WTC11 (cell line): Measurements from ENCODE around the gene LAMP1. TPM values are rescaled to one million over a fixed set of nuclear protein-coding genes. Genes with fewer than 3 reads are reported as not detected.

ENCODE experiments used
- ATAC-seq: fragments of 200-7000 bp; cut with Tn5 transposase; 2 replicates; pipeline ENCODE4 v1.10.0; 2021; ENCODE audit warnings: mild to moderate bottlenecking, moderate library complexity
- CTCF ChIA-PET: fragments of 300-600 bp; sonication (Branson Sonifier 250); formaldehyde crosslinking; loops from one replicate; lab custom pipeline; 2021; ENCODE audit warnings: antibody characterized with exemption; lab: Charles Lee
- POLR2A ChIA-PET: fragments of 350-600 bp; sonication (Branson Sonifier 250); formaldehyde crosslinking; loops from one replicate; lab custom pipeline; 2021; ENCODE audit warnings: antibody characterized with exemption; lab: Charles Lee
- DNase-seq: peaks from one replicate; pipeline ENCODE4 v3.0.0; 2021; ENCODE audit warnings: low spot score
- H3K27ac Mint-ChIP-seq: 2 replicates; pipeline ENCODE4 v1.8.0; 2021; ENCODE audit warnings: mixed read lengths
- H3K27me3 Mint-ChIP-seq: 2 replicates; pipeline ENCODE4 v1.8.0; 2021; ENCODE audit warnings: low read depth, mild to moderate bottlenecking, moderate library complexity, mixed read lengths
- H3K36me3 Mint-ChIP-seq: 2 replicates; pipeline ENCODE4 v1.8.0; 2021; ENCODE audit warnings: mixed read lengths
- H3K4me1 Mint-ChIP-seq: 2 replicates; pipeline ENCODE4 v1.8.0; 2022; ENCODE audit warnings: mixed read lengths
- H3K4me3 Mint-ChIP-seq: 2 replicates; pipeline ENCODE4 v1.8.0; 2021; ENCODE audit warnings: mild to moderate bottlenecking, moderate library complexity, mixed read lengths
- H3K9me3 Mint-ChIP-seq: 2 replicates; pipeline ENCODE4 v1.8.0; 2021; ENCODE audit warnings: mixed read lengths
- ATF6 ChIP-seq: sonication (generic); formaldehyde crosslinking; IDR thresholded peaks from 2 replicates; pipeline ENCODE4 v1.8.1; 2023; ENCODE audit warnings: mild to moderate bottlenecking, missing genetic modification reagents
- CBFB ChIP-seq: sonication (generic); formaldehyde crosslinking; IDR thresholded peaks from 2 replicates; pipeline ENCODE4 v1.8.1; 2022; ENCODE audit warnings: mild to moderate bottlenecking, low read depth, missing genetic modification reagents
- CREB1 ChIP-seq: sonication (generic); formaldehyde crosslinking; IDR thresholded peaks from 2 replicates; pipeline ENCODE4 v1.8.0; 2023; ENCODE audit warnings: mild to moderate bottlenecking, missing genetic modification reagents
- EMX1 ChIP-seq: fragments of 250-450 bp; sonication (Bioruptor Pico); IDR thresholded peaks from 2 replicates; pipeline ENCODE4 v1.8.0; 2021; ENCODE audit warnings: mild to moderate bottlenecking
- JUN ChIP-seq: sonication (generic); formaldehyde crosslinking; IDR thresholded peaks from 2 replicates; pipeline ENCODE4 v1.8.0; 2023; ENCODE audit warnings: mild to moderate bottlenecking, missing genetic modification reagents
- MAX ChIP-seq: sonication (generic); formaldehyde crosslinking; IDR thresholded peaks from 2 replicates; pipeline ENCODE4 v1.8.0; 2022; ENCODE audit warnings: mild to moderate bottlenecking, missing genetic modification reagents
- MYBL2 ChIP-seq: sonication (generic); formaldehyde crosslinking; IDR thresholded peaks from 2 replicates; pipeline ENCODE4 v1.8.1; 2023; ENCODE audit warnings: mild to moderate bottlenecking, moderate library complexity, missing genetic modification reagents
- NFYB ChIP-seq: sonication (generic); formaldehyde crosslinking; conservative IDR thresholded peaks from 2 replicates; pipeline ENCODE4 v1.8.0; 2022; ENCODE audit warnings: low read depth, missing genetic modification reagents
- NR1H2 ChIP-seq: sonication (generic); formaldehyde crosslinking; IDR thresholded peaks from 2 replicates; pipeline ENCODE4 v1.9.0; 2021; ENCODE audit warnings: mild to moderate bottlenecking, moderate library complexity, missing genetic modification reagents
- SMAD4 ChIP-seq: sonication (generic); formaldehyde crosslinking; IDR thresholded peaks from 2 replicates; pipeline ENCODE4 v1.8.0; 2022; ENCODE audit warnings: mild to moderate bottlenecking, missing genetic modification reagents
- TEAD1 ChIP-seq: sonication (generic); formaldehyde crosslinking; IDR thresholded peaks from 2 replicates; pipeline ENCODE4 v1.8.0; 2022; ENCODE audit warnings: mild to moderate bottlenecking, missing genetic modification reagents
- TEAD4 ChIP-seq: sonication (generic); formaldehyde crosslinking; IDR thresholded peaks from 2 replicates; pipeline ENCODE4 v1.8.0; 2022; ENCODE audit warnings: mild to moderate bottlenecking, missing genetic modification reagents
- ZBTB43 ChIP-seq: sonication (generic); formaldehyde crosslinking; IDR thresholded peaks from 2 replicates; pipeline ENCODE4 v1.8.1; 2023; ENCODE audit warnings: mild to moderate bottlenecking, missing genetic modification reagents
- ZNF138 ChIP-seq: sonication (generic); formaldehyde crosslinking; conservative IDR thresholded peaks from 2 replicates; pipeline ENCODE4 v1.8.1; 2022; ENCODE audit warnings: mild to moderate bottlenecking, moderate library complexity, missing genetic modification reagents
- ZNF317 ChIP-seq: sonication (generic); formaldehyde crosslinking; IDR thresholded peaks from 2 replicates; pipeline ENCODE4 v1.8.1; 2023; ENCODE audit warnings: low read depth, mild to moderate bottlenecking, moderate library complexity, missing genetic modification reagents, borderline replicate concordance
- ZNF396 ChIP-seq: fragments of 250-450 bp; sonication (Bioruptor Pico); IDR thresholded peaks from 2 replicates; pipeline ENCODE4 v1.8.0; 2021; ENCODE audit warnings: mild to moderate bottlenecking, moderate library complexity, borderline replicate concordance
- ZNF423 ChIP-seq: fragments of 250-450 bp; sonication (Bioruptor Pico); IDR thresholded peaks from 2 replicates; pipeline ENCODE4 v2.1.2; 2022; ENCODE audit warnings: mild to moderate bottlenecking, moderate library complexity
- ZNF532 ChIP-seq: fragments of 250-450 bp; sonication (Bioruptor Pico); IDR thresholded peaks from 2 replicates; pipeline ENCODE4 v1.9.0; 2021; ENCODE audit warnings: mild to moderate bottlenecking, borderline replicate concordance
- total RNA-seq: library from RNA; stranded (reverse); gene quantifications from 3 replicates; pipeline ENCODE4 v1.2.3, GENCODE V29; 2021
- TF ChIP-seq, protein P1 (sequence below): sonication (generic); formaldehyde crosslinking; IDR thresholded peaks from 2 replicates; pipeline ENCODE4 v1.8.0; 2023; ENCODE audit warnings: missing genetic modification reagents

LAMP1 gene
- total RNA-seq, 1 experiment from 2014 or later = 150 TPM

- TF ChIP-seq CBFB (no peak), NR1H2 (no peak)
These were observed 52.0 kb downstream of the LAMP1 start (continued) for GRCh38 chr13:113349050-113349449.

DNA sequence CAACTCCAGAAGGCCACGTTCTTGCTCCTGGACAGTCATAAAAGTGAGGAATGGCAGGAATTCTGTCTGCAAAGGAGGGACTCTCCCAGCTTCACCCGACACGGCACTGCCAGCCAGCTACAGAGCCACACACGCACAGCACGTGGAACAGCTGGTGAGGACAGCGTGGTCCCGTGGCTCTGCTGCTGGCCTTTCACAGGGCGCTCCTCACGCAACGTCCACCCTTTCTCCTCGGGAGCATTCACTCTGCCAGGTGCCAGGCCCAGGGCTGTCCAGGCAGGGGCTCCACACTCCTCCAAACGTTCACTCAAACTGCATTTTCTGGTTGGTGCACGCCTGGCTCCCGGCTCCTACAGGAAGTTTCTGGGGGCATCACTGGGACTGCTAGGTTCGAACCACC is 52.5 kb downstream of the LAMP1 start:
- ATAC-seq = no peak
- TF ChIP-seq ZNF317 (CRISPR knock-in tag) = no peak
- TF ChIP-seq ATF6 (CRISPR knock-in tag) = no peak
- TF ChIP-seq EMX1 (CRISPR knock-in tag) = no peak
- TF ChIP-seq ZNF138 (CRISPR knock-in tag) = no peak
- TF ChIP-seq NFYB = no peak
- TF ChIP-seq CREB1 = no peak
- no peak for TF ChIP-seq ZNF532 (CRISPR knock-in tag)
- no peak for TF ChIP-seq TEAD4 (CRISPR knock-in tag)
- TF ChIP-seq JUN = no peak
- no peak for TF ChIP-seq ZNF396 (CRISPR knock-in tag)
- TF ChIP-seq TEAD1 (CRISPR knock-in tag) = no peak
- no peak for TF ChIP-seq CBFB
- TF ChIP-seq, protein P1, sequence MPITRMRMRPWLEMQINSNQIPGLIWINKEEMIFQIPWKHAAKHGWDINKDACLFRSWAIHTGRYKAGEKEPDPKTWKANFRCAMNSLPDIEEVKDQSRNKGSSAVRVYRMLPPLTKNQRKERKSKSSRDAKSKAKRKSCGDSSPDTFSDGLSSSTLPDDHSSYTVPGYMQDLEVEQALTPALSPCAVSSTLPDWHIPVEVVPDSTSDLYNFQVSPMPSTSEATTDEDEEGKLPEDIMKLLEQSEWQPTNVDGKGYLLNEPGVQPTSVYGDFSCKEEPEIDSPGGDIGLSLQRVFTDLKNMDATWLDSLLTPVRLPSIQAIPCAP (CRISPR knock-in tag) = no peak
- TF ChIP-seq ZBTB43 = no peak
- TF ChIP-seq ZNF423 = no peak
- TF ChIP-seq MYBL2 (CRISPR knock-in tag) = no peak
- TF ChIP-seq SMAD4 = no peak
- no peak for TF ChIP-seq MAX (CRISPR knock-in tag)
- CTCF ChIA-PET = interaction anchor here (1.7 kb wide), 2 partner anchors 11 to 42 kb away, joined by 5 read pairs; no protein-coding TSS in a partner anchor
- no peak overlapping the region for H3K27ac Mint-ChIP-seq
- no peaks in the 10 kb centered on the region for H3K27me3 Mint-ChIP-seq
- H3K4me1 Mint-ChIP-seq = no peaks in the 10 kb centered on the region
- no peak for DNase-seq
- H3K36me3 Mint-ChIP-seq = peaks cover 57% of the 10 kb centered on the region
- H3K4me3 Mint-ChIP-seq = no peak overlapping the region
- POLR2A ChIA-PET = no interaction called here
- peaks cover 9% of the 10 kb centered on the region for H3K9me3 Mint-ChIP-seq
